IMR-90 (cell line): Measurements from ENCODE around the gene BCL2L11.

ENCODE experiments used
- CHD1 ChIP-seq: IDR thresholded peaks from 2 replicates; pipeline ENCODE4 v1.6.1; 2012; ENCODE audit warnings: low read depth, low read length, improper control_type of control experiment
- FOS ChIP-seq: fragments of 150-350 bp; IDR thresholded peaks from 2 replicates; pipeline ENCODE4 v1.6.1; 2016; ENCODE audit warnings: low read depth, low read length
- MAZ ChIP-seq: IDR thresholded peaks from 2 replicates; pipeline ENCODE4 v1.6.1; 2012; ENCODE audit warnings: low read depth, mild to moderate bottlenecking, low read length, improper control_type of control experiment, moderate library complexity, borderline replicate concordance
- MXI1 ChIP-seq: IDR thresholded peaks from 2 replicates; pipeline ENCODE4 v1.6.1; 2012; ENCODE audit warnings: low read depth, mild to moderate bottlenecking, low read length, moderate library complexity, borderline replicate concordance
- NFE2L2 ChIP-seq: fragments of 150-350 bp; IDR thresholded peaks from 2 replicates; pipeline ENCODE4 v1.6.1; 2016; ENCODE audit warnings: low read depth, mild to moderate bottlenecking, low read length
- POLR2A ChIP-seq: IDR thresholded peaks from 2 replicates; pipeline ENCODE4 v1.6.1; 2012; ENCODE audit warnings: mild to moderate bottlenecking, low read depth, low read length
- RAD21 ChIP-seq: IDR thresholded peaks from 2 replicates; pipeline ENCODE4 v1.6.1; 2012; ENCODE audit warnings: low read length, improper control_type of control experiment
- RCOR1 ChIP-seq: IDR thresholded peaks from 2 replicates; pipeline ENCODE4 v1.6.1; 2012; ENCODE audit warnings: mild to moderate bottlenecking, low read length, improper control_type of control experiment; ENCODE audit not compliant: insufficient replicate concordance
- SMC3 ChIP-seq: fragments of 150-350 bp; IDR thresholded peaks from 2 replicates; pipeline ENCODE4 v1.6.1; 2016; ENCODE audit warnings: low read depth, mild to moderate bottlenecking, antibody characterized with exemption, low read length, moderate library complexity
- TF ChIP-seq, protein P1 (sequence below): conservative IDR thresholded peaks from 2 replicates; pipeline ENCODE4 v1.5.1; 2012; ENCODE audit warnings: mild to moderate bottlenecking, low read depth, low read length, improper control_type of control experiment

DNA sequence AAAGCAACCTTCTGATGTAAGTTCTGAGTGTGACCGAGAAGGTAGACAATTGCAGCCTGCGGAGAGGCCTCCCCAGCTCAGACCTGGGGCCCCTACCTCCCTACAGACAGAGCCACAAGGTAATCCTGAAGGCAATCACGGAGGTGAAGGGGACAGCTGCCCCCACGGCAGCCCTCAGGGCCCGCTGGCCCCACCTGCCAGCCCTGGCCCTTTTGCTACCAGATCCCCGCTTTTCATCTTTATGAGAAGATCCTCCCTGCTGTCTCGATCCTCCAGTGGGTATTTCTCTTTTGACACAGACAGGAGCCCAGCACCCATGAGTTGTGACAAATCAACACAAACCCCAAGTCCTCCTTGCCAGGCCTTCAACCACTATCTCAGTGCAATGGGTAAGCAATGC, 3.0 kb downstream of the BCL2L11 start:
- TF ChIP-seq MXI1, result no peak
- TF ChIP-seq RAD21, result no peak
- TF ChIP-seq, protein P1, sequence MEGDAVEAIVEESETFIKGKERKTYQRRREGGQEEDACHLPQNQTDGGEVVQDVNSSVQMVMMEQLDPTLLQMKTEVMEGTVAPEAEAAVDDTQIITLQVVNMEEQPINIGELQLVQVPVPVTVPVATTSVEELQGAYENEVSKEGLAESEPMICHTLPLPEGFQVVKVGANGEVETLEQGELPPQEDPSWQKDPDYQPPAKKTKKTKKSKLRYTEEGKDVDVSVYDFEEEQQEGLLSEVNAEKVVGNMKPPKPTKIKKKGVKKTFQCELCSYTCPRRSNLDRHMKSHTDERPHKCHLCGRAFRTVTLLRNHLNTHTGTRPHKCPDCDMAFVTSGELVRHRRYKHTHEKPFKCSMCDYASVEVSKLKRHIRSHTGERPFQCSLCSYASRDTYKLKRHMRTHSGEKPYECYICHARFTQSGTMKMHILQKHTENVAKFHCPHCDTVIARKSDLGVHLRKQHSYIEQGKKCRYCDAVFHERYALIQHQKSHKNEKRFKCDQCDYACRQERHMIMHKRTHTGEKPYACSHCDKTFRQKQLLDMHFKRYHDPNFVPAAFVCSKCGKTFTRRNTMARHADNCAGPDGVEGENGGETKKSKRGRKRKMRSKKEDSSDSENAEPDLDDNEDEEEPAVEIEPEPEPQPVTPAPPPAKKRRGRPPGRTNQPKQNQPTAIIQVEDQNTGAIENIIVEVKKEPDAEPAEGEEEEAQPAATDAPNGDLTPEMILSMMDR, result no peak
- TF ChIP-seq CHD1, result no peak
- no peak for TF ChIP-seq RCOR1
- TF ChIP-seq MAZ, result no peak
- TF ChIP-seq NFE2L2, result no peak
- no peak for TF ChIP-seq SMC3
- no peak for TF ChIP-seq POLR2A
- no peak for TF ChIP-seq FOS
